K562 (cell line): ENCODE results near the gene TMEM43. TPM values are rescaled to one million over a fixed set of nuclear protein-coding genes. Genes with fewer than 3 reads are reported as not detected.
A peak's percentile ranks its signal among the peaks of the same experiment; 100 is the strongest.

Experiments used
- ATAC-seq: fragments of 200-7000 bp; cut with Tn5 transposase; 3 replicates; pipeline ENCODE4 v1.9.1; 2020; ENCODE audit warnings: moderate library complexity
- BruUV-seq: library from RNA; stranded (reverse); fragments of 400-500 nt; replicated peaks from 2 replicates; lab custom pipeline; 2021; lab: Mats Ljungman, UMichigan
- CTCF ChIA-PET: fragments of 300-600 bp; formaldehyde crosslinking; extraction: SDS; loops from one replicate; lab custom pipeline; 2021; ENCODE audit warnings: low intra/inter-chr PET ratio; lab: Yijun Ruan, JAX
- POLR2A ChIA-PET: fragments of 300-600, 350-650 bp; sonication (Branson Sonifier 250); formaldehyde crosslinking; extraction: SDS; loops from one replicate; lab custom pipeline; 2021; ENCODE audit warnings: antibody characterized with exemption, inconsistent platforms; lab: Yijun Ruan, JAX
- DNase-seq, 4 experiments: peaks; one replicate each; pipeline versions ENCODE4 v3.0.0 to v3.0.0-alpha.2; 2011 to 2018; ENCODE audit warnings: low spot score in 3 of 4, mixed read lengths in 3 of 4; ENCODE audit errors: extremely low read depth in 1 of 4
- FAIRE-seq: peaks from 2 replicates; lab custom pipeline; 2011; peaks lifted over from hg19 to GRCh38; lab: Jason Lieb, UNC
- H2AFZ ChIP-seq: 2 replicates; pipeline ENCODE4 v1.6.0; 2011; ENCODE audit warnings: low read depth, low read length, control low read depth, inconsistent platforms
- H3K27ac ChIP-seq: fragments of 200-600 bp; 3 replicates; pipeline ENCODE4 v1.8.0; 2011; ENCODE audit warnings: low read depth, mild to moderate bottlenecking, control low read depth, inconsistent platforms, low read length, moderate library complexity, mixed read lengths; ENCODE audit errors: extremely low read depth
- H3K27me3 ChIP-seq, 2 experiments: fragments of 300-600 bp in 1 of 2; 2 replicates in 1 of 2; 3 replicates in 1 of 2; pipeline versions ENCODE4 v1.6.0 to v1.8.0; 2011; ENCODE audit warnings: inconsistent platforms in 2 of 2, low read length in 2 of 2, mild to moderate bottlenecking in 1 of 2, mixed read lengths in 1 of 2, moderate library complexity in 1 of 2; ENCODE audit not compliant: control insufficient read depth in 2 of 2, insufficient read depth in 2 of 2
- H3K36me3 ChIP-seq: fragments of 300-600 bp; 3 replicates; pipeline ENCODE4 v1.8.0; 2011; ENCODE audit warnings: mild to moderate bottlenecking, low read length, inconsistent platforms; ENCODE audit not compliant: control insufficient read depth, insufficient read depth
- H3K4me1 ChIP-seq, 2 experiments: fragments of 200-600 bp in 1 of 2; replicated peaks in 1 of 2; 2 replicates in 1 of 2; 3 replicates in 1 of 2; pipeline versions ENCODE4 v1.5.1 to v1.8.0; 2011; ENCODE audit warnings: inconsistent platforms in 2 of 2, low read length in 2 of 2, mild to moderate bottlenecking in 1 of 2, mixed read lengths in 1 of 2, moderate library complexity in 1 of 2; ENCODE audit not compliant: control insufficient read depth in 2 of 2, insufficient read depth in 2 of 2
- H3K4me2 ChIP-seq: 2 replicates; pipeline ENCODE4 v1.6.1; 2011; ENCODE audit warnings: low read length, control low read depth, inconsistent platforms, mixed read lengths; ENCODE audit not compliant: insufficient read depth
- H3K4me3 ChIP-seq: fragments of 200-600 bp; sonication (generic), shearing (Covaris generic); 2 replicates; pipeline ENCODE4 v1.5.1; 2016; ENCODE audit warnings: control low read depth, inconsistent platforms
- H3K79me2 ChIP-seq: fragments of 200-600 bp; 3 replicates; pipeline ENCODE4 v1.8.0; 2011; ENCODE audit warnings: low read length, inconsistent platforms; ENCODE audit not compliant: control insufficient read depth, insufficient read depth
- H3K9ac ChIP-seq, 2 experiments: 2 replicates each; pipeline versions ENCODE4 v1.6.0 to v1.6.1; 2011; ENCODE audit warnings: low read depth in 2 of 2, low read length in 2 of 2, control low read depth in 1 of 2, inconsistent platforms in 1 of 2, mild to moderate bottlenecking in 1 of 2, mixed read lengths in 1 of 2; ENCODE audit not compliant: insufficient read depth in 1 of 2
- H3K9me1 ChIP-seq: one replicate; pipeline ENCODE4 v1.6.0; 2011; ENCODE audit warnings: inconsistent platforms, mild to moderate bottlenecking, low read length, moderate library complexity; ENCODE audit not compliant: control insufficient read depth, insufficient read depth
- H3K9me3 ChIP-seq: replicated peaks from 2 replicates; pipeline ENCODE4 v1.5.1; 2011; ENCODE audit warnings: low read depth, low read length, inconsistent platforms; ENCODE audit not compliant: control insufficient read depth, insufficient read depth
- H4K20me1 ChIP-seq: replicated peaks from 2 replicates; pipeline ENCODE4 v1.6.1; 2011; ENCODE audit warnings: low read length, inconsistent platforms, mixed read lengths; ENCODE audit not compliant: control insufficient read depth, insufficient read depth
- AFF1 ChIP-seq, 2 experiments: fragments of 450-650 bp; IDR thresholded peaks; 2 replicates each; pipeline ENCODE4 v1.6.1; 2018; ENCODE audit warnings: mild to moderate bottlenecking in 2 of 2, low read depth in 1 of 2; ENCODE audit not compliant: partially characterized antibody in 2 of 2
- MGA ChIP-seq: fragments of 450-650 bp; IDR thresholded peaks from 2 replicates; pipeline ENCODE4 v1.6.1; 2016; ENCODE audit warnings: mild to moderate bottlenecking, moderate library complexity
- NCOR1 ChIP-seq: fragments of 450-650 bp; IDR thresholded peaks from 2 replicates; pipeline ENCODE4 v1.6.1; 2016; ENCODE audit warnings: mild to moderate bottlenecking, moderate library complexity
- SMARCA4 ChIP-seq: fragments of 450-650 bp; IDR thresholded peaks from 2 replicates; pipeline ENCODE4 v1.6.1; 2016
- ZKSCAN3 ChIP-seq: fragments of 250-450 bp; sonication (Bioruptor Pico); IDR thresholded peaks from 2 replicates; pipeline ENCODE4 v1.4.0; 2020
- WGBS: fragments of 100-300 bp; shearing (Covaris generic); methylation state at CpG from one replicate; pipeline ENCODE4 v1.1.6; 2016; ENCODE audit warnings: low coverage, mixed read lengths; ENCODE audit not compliant: insufficient coverage; ENCODE audit errors: missing lambda C conversion rate; 5-methylcytosine and 5-hydroxymethylcytosine counted together
- in situ Hi-C: fragments of 300-500 bp; cut with MboI; formaldehyde crosslinking; loops from 4 replicates; pipeline ENCODE4 v1.15.0; 2018; ENCODE audit warnings: inconsistent platforms, mixed read lengths
- intact Hi-C: fragments of 100-400 bp; cut with micrococcal nuclease; formaldehyde crosslinking; loops from 2 replicates; pipeline ENCODE4 v1.14.2; 2022
- polyA plus RNA-seq, 8 experiments: library from polyadenylated mRNA; depleted of rRNA in 4 of 8; stranded (reverse) in 5 of 8; unstranded in 3 of 8; fragments of >200 nt; fragmentation: Nextera tagmentation in 2 of 8; fragmentation: Illumina TruSeq in 1 of 8; extraction: Ambion mirVana in 2 of 8; extraction: Trizol in 1 of 8; gene quantifications; 2 replicates each; pipeline versions ENCODE4 v1.2.1 to v1.2.3, GENCODE V29; 2011 to 2014; ENCODE audit warnings: inconsistent platforms in 1 of 8, missing spikeins in 1 of 8
- total RNA-seq, 7 experiments: library from RNA; depleted of rRNA in 6 of 7; stranded (reverse); fragments of >200 nt in 6 of 7; fragmentation: Illumina TruSeq in 2 of 7; extraction: Trizol in 2 of 7; gene quantifications; 2 replicates each; pipeline versions ENCODE4 v1.2.1 to v1.2.3, GENCODE V29; 2011 to 2021; ENCODE audit warnings: low replicate concordance in 1 of 7

TMEM43 gene
- total and polyA plus RNA-seq, 9 of the 15 experiments (the other 6 are each of a cell fraction or from before 2014, with no cell fraction given) = 16.7 to 46.1 (median 35.7) TPM

- Histone ChIP-seq H4K20me1 (no peaks in the 10 kb centered on the region), H3K27me3 (peaks cover 14 to 16% of the 10 kb centered on the region in 2 experiments; a peak in 4 of 5 replicates), H3K4me1 (no peaks in the 10 kb centered on the region), H2AFZ (no peak overlapping the region), H3K9me3 (no peaks in the 10 kb centered on the region), H3K9me1 (no peaks in the 10 kb centered on the region), H3K27ac (no peak overlapping the region), H3K79me2 (no peaks in the 10 kb centered on the region), H3K36me3 (no peaks in the 10 kb centered on the region), H3K4me2 (no peak overlapping the region), H3K4me3 (no peak overlapping the region), H3K9ac (no peak overlapping the region)
- DNase-seq (no peak), FAIRE-seq (no peak), ATAC-seq (no peak)
- BruUV-seq = no TSS peak
- CTCF ChIA-PET = no interaction called here
- in situ Hi-C loops = no loop called here
- intact Hi-C loops = no loop called here
- POLR2A ChIA-PET = interaction anchor here (1.0 kb wide), 1 partner anchor 9 kb away, joined by 4 read pairs; no protein-coding TSS in a partner anchor
- WGBS = under 1% methylated on average over 5 of the region's 5 CpGs
- TF ChIP-seq SMARCA4 = no peak
- TF ChIP-seq AFF1 (IDR thresholded peaks at IDR 0.05; ENCODE audit: low read depth in 1 of 2, partially characterized antibody in 2 of 2) = peak in 1 of 2 experiments; percentile 96
- TF ChIP-seq ZKSCAN3 (CRISPR knock-in tag) = no peak
- TF ChIP-seq MGA = no peak
- no peak for TF ChIP-seq NCOR1
These were observed 27.0 kb upstream of the TMEM43 start for GRCh38 chr3:14097616-14098391.
